HG03103 (cell line): Measurements from ENCODE around the gene EME2.
"Not testable (repeated sequence)": the region's sequence is repeated elsewhere in the genome, so short reads cannot be mapped to it uniquely, and the experiment has no call there.

ENCODE experiments used
- ATAC-seq: cut with Tn5 transposase; IDR thresholded peaks from one replicate; pipeline ENCODE4 v1.9.1; 2021; ENCODE audit warnings: low read depth; ENCODE audit not compliant: unreplicated experiment

EME2 gene, protein sequence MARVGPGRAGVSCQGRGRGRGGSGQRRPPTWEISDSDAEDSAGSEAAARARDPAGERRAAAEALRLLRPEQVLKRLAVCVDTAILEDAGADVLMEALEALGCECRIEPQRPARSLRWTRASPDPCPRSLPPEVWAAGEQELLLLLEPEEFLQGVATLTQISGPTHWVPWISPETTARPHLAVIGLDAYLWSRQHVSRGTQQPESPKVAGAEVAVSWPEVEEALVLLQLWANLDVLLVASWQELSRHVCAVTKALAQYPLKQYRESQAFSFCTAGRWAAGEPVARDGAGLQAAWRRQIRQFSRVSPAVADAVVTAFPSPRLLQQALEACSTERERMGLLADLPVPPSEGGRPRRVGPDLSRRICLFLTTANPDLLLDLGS

GRCh38 chr16:1772362-1772907, at the start of gene EME2:
TSS of gene EME2 (plus strand) at chr16:1772810. CDS start at chr16:1773228, 418 bp downstream.
- no peak for ATAC-seq

DNA sequence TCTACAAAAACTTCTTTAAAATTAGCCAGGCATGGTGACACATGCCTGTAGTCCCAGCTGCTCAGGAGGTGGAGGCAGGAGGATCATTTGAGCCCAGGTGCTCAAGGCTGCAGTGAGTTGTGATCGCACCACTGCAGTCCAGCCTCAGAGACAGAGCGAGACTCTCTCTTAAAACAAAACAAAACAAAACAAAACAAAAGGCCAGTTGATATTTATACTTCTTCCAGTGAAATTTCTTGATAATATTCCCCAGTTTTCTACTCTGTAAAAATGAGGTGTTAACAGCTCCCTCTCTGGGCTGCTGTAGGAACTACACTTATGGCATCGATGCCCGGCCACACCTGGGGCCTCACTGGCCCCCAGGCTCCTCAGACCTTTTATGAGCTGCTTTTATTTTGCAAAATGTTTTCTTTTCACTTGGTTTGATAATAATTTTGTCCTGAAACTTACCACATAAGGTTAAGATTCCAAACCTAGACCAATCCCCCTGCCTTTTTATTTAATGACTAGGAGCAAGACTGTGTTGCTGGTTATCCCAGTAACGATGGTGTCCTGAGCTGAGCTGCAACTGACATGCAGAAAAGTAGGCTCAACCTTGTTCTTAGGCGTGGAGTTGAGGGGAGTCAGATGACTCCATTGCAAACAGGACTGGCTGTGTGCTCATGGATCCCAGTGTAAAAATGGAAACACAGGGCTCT, 49.0 kb upstream of the EME2 start:
- no peak for ATAC-seq

- no peak for ATAC-seq
These were observed 48.1 kb upstream of the EME2 start for GRCh38 chr16:1724491-1724890.

- ATAC-seq = no peak
These were observed 45.7 kb upstream of the EME2 start for GRCh38 chr16:1726661-1727502.

GRCh38 chr16:1727651-1728624, 44.7 kb upstream of the EME2 start:
- no peak for ATAC-seq

DNA sequence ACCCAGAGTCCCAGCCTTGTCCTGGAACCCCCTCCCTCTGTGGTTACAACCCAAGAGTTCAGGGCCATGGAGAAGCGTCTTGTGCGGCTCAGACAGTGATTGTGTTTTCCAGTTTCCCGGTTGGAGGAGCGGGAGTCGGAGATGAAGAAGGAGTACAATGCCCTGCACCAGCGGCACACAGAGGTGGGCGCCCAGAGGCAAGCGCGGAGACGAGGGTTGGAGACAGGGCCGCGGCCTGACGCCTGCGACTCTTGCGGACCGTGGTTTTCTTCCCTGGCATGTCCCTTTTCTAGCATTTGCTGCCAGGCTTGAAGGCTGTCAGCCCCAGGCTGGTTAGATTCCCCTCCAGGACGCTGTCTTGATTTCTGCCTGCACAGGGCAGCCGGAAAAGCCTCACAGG, 43.6 kb upstream of the EME2 start:
- no peak for ATAC-seq

- no peak for ATAC-seq
These were observed 43.2 kb upstream of the EME2 start for GRCh38 chr16:1729445-1729844.

DNA sequence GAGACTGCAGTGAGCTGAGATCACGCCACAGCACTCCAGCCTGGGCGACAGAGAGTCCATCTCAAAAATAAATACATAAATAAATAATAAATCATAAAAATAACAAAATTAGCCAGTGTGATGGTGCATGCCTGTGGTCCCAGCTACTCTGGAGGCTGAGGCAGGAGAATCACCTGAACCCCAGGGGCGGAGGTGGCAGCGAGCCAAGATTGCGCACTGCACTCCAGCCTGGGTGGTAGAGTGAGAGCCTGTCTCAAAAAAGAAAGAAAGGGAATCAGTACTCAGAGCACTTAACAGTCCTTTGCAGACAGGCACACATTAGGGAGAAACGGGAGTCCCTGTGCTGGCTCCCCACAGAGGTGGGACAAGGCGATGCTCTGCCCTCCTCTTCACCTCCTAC, 41.5 kb upstream of the EME2 start:
- ATAC-seq = no peak

GRCh38 chr16:1731603-1732002, 41.0 kb upstream of the EME2 start:
- no peak for ATAC-seq

DNA sequence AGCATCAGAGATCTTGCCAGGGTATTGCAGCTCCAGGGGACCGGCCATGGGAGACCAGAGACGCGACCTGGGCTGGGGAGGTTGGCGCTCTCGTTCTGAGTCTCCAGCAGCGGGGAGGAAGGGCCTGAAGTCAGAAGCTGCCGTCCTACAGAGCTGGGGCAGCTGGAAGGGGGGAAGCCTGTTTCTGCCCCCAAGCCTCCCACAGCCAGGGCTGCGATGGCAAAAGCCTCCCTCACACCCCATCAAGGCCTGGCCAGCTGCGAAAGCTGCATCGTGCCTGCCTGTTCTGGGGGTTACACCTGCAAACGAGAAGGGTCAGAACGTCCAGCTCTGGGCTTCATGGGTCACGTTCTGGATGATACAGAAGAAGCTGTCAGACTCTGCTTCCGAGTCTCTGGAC, 40.5 kb upstream of the EME2 start:
- ATAC-seq = no peak

DNA sequence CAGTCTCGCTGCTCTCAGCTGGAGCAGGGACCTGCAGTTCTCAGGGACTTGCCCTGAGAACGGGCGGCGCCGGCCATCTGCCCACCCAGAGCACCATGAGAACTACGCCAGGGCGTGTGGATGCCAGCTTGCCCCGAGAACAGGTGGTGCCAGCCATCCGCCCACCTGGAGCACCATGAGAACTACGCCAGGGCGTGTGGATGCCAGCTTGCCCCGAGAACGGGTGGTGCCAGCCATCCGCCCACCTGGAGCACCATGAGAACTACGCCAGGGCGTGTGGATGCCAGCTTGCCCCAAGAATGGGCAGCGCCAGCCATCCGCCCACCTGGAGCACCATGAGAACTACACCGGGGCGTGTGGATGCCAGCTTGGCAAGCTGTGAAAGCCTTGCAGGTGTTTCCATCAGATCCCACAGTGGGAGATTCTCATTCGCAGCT, 40.0 kb upstream of the EME2 start:
- ATAC-seq = not testable (repeated sequence)

- ATAC-seq = no peak
These were observed 38.5 kb upstream of the EME2 start for GRCh38 chr16:1734123-1734522.

DNA sequence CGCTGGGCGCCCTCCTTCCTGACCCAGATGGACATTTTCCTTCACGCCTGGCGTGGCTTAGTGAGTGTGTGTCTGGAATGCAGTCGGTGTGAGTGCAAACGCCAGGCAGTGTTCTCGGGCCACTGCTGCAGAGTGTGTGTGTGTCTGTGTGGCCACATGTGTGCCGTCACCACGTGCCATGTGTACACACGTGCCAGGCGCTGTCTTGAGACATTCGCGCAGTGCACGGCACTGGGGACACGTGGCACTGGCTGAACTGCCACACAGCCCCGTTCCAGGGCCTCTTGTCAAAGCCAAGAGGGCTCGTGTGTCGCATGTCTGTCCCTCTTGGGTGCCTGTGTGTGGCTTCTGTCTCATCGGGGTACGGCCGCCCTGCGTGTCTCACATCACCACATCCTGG, 37.8 kb upstream of the EME2 start:
- ATAC-seq = no peak

- ATAC-seq = no peak
These were observed 32.4 kb upstream of the EME2 start for GRCh38 chr16:1740234-1740633.

GRCh38 chr16:1740781-1741490, 31.7 kb upstream of the EME2 start:
- ATAC-seq = no peak

DNA sequence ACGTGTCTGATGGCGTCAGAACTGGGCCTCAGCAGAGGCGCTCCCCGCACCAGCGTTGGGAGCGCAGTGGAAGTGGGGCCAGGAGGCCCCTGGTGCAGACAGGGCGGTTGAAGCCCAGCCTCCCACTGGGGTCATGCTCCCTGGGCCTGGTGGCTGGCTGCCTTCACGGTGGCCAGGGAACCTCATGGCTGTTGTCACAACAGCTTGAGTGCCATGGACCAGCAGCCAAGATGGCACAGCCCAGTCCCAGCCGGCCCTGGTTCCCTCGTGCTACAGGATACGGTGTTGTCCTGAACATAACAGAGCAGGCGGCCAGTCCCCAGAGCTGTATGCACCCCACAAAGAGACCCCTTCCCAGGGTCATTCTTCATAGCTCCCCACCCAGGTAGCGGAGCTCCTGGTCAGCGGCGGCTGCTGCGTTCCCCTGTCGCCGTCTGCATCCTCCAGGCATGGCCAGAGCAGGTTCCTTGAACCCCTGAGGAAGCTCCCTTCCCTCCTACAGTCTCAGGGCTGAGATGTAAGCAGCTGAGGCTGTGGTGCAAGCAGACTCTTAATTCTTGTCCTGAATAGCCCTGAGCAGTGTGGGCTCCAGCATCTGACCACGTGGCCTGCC, 31.0 kb upstream of the EME2 start:
- ATAC-seq = no peak

GRCh38 chr16:1743376-1744337, 29.0 kb upstream of the EME2 start:
- ATAC-seq = no peak
